ENCODE data around the gene TNFSF13.

TNFSF13 gene

GRCh38 chr17:7569571-7569970, 11.0 kb downstream of the TNFSF13 start:
- Histone ChIP-seq H3K23ac (ENCODE audit: low read depth, low read length, poor library complexity) (no peak overlapping the region), H4K8ac (ENCODE audit: low read depth, low read length) (no peak overlapping the region), H3K9me3 (replicated peaks in 1 of 2; ENCODE audit: control insufficient read depth in 2 of 2, insufficient read depth in 1 of 2, low read depth in 1 of 2, low read length in 2 of 2) (peaks cover 0 to 3% of the 10 kb centered on the region in 2 donors), H3K27me3 (ENCODE audit: control insufficient read depth in 3 of 3, insufficient read depth in 3 of 3, low read depth in 1 of 3, low read length in 3 of 3) (no peaks in the 10 kb centered on the region), H3K4me1 (ENCODE audit: control insufficient read depth in 2 of 2, insufficient read depth in 1 of 2, low read depth in 1 of 2, low read length in 2 of 2) (peaks cover 7 to 11% of the 10 kb centered on the region in 2 donors), H3K14ac (ENCODE audit: low read length) (no peak overlapping the region), H4K91ac (ENCODE audit: low read depth, low read length, poor library complexity) (no peak overlapping the region), H2BK15ac (ENCODE audit: low read length) (no peak overlapping the region), H3K18ac (ENCODE audit: low read length) (no peak overlapping the region), H2BK5ac (ENCODE audit: low read length) (no peak overlapping the region), H3K4me3 (ENCODE audit: low read length in 2 of 2) (no peak overlapping the region), H2AFZ (ENCODE audit: low read length) (no peak overlapping the region), H3K36me3 (replicated peaks in 1 of 2; ENCODE audit: control insufficient read depth in 2 of 2, insufficient read depth in 2 of 2, low read length in 2 of 2) (peaks cover 43 to 72% of the 10 kb centered on the region in 2 donors), H3K79me1 (ENCODE audit: low read depth, low read length) (peaks cover 9% of the 10 kb centered on the region), H2BK120ac (ENCODE audit: low read depth, low read length) (no peak overlapping the region), H3K4ac (ENCODE audit: low read length) (no peak overlapping the region), H2AK5ac (ENCODE audit: low read depth, low read length) (no peak overlapping the region), H3K27ac (replicated peaks; ENCODE audit: low read length) (no peak overlapping the region), H3K9ac (ENCODE audit: low read depth, low read length, poor library complexity) (no peak overlapping the region), H3K4me2 (ENCODE audit: insufficient read depth, low read length, poor library complexity, severe bottlenecking) (no peak overlapping the region), H2BK12ac (ENCODE audit: low read length) (no peak overlapping the region)
- WGBS, 2 donors (ENCODE audit: extremely low coverage in 2 of 2, insufficient read length in 2 of 2, insufficient replicate concordance in 1 of 2) = no CpG with 5 or more reads among the region's 5 CpGs
- no peak for DNase-seq (ENCODE audit: low spot score)

- H3K9ac ChIP-seq (ENCODE audit: low read depth, low read length, poor library complexity) = no peak overlapping the region
- H3K4me2 ChIP-seq (ENCODE audit: insufficient read depth, low read length, poor library complexity, severe bottlenecking) = no peak overlapping the region
- H2BK12ac ChIP-seq (ENCODE audit: low read length) = no peak overlapping the region
- H3K9me3 ChIP-seq (replicated peaks in 1 of 2; ENCODE audit: control insufficient read depth in 2 of 2, insufficient read depth in 1 of 2, low read depth in 1 of 2, low read length in 2 of 2) = peaks cover 0 to 3% of the 10 kb centered on the region in 2 donors
- no peak overlapping the region for H2BK15ac ChIP-seq (ENCODE audit: low read length)
- H3K4me3 ChIP-seq (ENCODE audit: low read length in 2 of 2) = no peak overlapping the region
- H3K27ac ChIP-seq (replicated peaks; ENCODE audit: low read length) = no peak overlapping the region
- no peak overlapping the region for H3K14ac ChIP-seq (ENCODE audit: low read length)
- H3K18ac ChIP-seq (ENCODE audit: low read length) = no peak overlapping the region
- peaks cover 13 to 14% of the 10 kb centered on the region in 2 donors for H3K4me1 ChIP-seq (ENCODE audit: control insufficient read depth in 2 of 2, insufficient read depth in 1 of 2, low read depth in 1 of 2, low read length in 2 of 2)
- no peak overlapping the region for H3K4ac ChIP-seq (ENCODE audit: low read length)
- no peak overlapping the region for H2AK5ac ChIP-seq (ENCODE audit: low read depth, low read length)
- H2AFZ ChIP-seq (ENCODE audit: low read length) = no peak overlapping the region
- no peak overlapping the region for H2BK5ac ChIP-seq (ENCODE audit: low read length)
- no peaks in the 10 kb centered on the region for H3K27me3 ChIP-seq (ENCODE audit: control insufficient read depth in 3 of 3, insufficient read depth in 3 of 3, low read depth in 1 of 3, low read length in 3 of 3)
- no peak overlapping the region for H3K23ac ChIP-seq (ENCODE audit: low read depth, low read length, poor library complexity)
- no peak overlapping the region for H2BK120ac ChIP-seq (ENCODE audit: low read depth, low read length)
- no peak overlapping the region for H4K8ac ChIP-seq (ENCODE audit: low read depth, low read length)
- no CpG with 5 or more reads among the region's 10 CpGs for WGBS, 2 donors (ENCODE audit: extremely low coverage in 2 of 2, insufficient read length in 2 of 2, insufficient replicate concordance in 1 of 2)
- H4K91ac ChIP-seq (ENCODE audit: low read depth, low read length, poor library complexity) = no peak overlapping the region
- H3K79me1 ChIP-seq (ENCODE audit: low read depth, low read length) = peaks cover 11% of the 10 kb centered on the region
- peaks cover 43 to 72% of the 10 kb centered on the region in 2 donors for H3K36me3 ChIP-seq (replicated peaks in 1 of 2; ENCODE audit: control insufficient read depth in 2 of 2, insufficient read depth in 2 of 2, low read length in 2 of 2)
- no peak for DNase-seq (ENCODE audit: low spot score)
Observed at GRCh38 chr17:7570351-7570750, 11.8 kb downstream of the TNFSF13 start.

- Histone ChIP-seq H4K91ac (ENCODE audit: low read depth, low read length, poor library complexity) (no peak overlapping the region), H3K79me1 (ENCODE audit: low read depth, low read length) (peaks cover 14% of the 10 kb centered on the region), H2AFZ (ENCODE audit: low read length) (peak overlapping the region; percentile 62), H4K8ac (ENCODE audit: low read depth, low read length) (no peak overlapping the region), H2BK12ac (ENCODE audit: low read length) (no peak overlapping the region), H3K27me3 (ENCODE audit: control insufficient read depth in 3 of 3, insufficient read depth in 3 of 3, low read depth in 1 of 3, low read length in 3 of 3) (no peaks in the 10 kb centered on the region), H3K4me3 (ENCODE audit: low read length in 2 of 2) (peak overlapping the region; percentile 66 to 75), H2BK120ac (ENCODE audit: low read depth, low read length) (no peak overlapping the region), H3K9me3 (replicated peaks in 1 of 2; ENCODE audit: control insufficient read depth in 2 of 2, insufficient read depth in 1 of 2, low read depth in 1 of 2, low read length in 2 of 2) (peaks cover 0 to 3% of the 10 kb centered on the region in 2 donors), H2BK15ac (ENCODE audit: low read length) (no peak overlapping the region), H3K4me1 (ENCODE audit: control insufficient read depth in 2 of 2, insufficient read depth in 1 of 2, low read depth in 1 of 2, low read length in 2 of 2) (peaks cover 14% of the 10 kb centered on the region in 2 donors), H3K9ac (ENCODE audit: low read depth, low read length, poor library complexity) (no peak overlapping the region), H2AK5ac (ENCODE audit: low read depth, low read length) (no peak overlapping the region), H3K27ac (replicated peaks; ENCODE audit: low read length) (peak overlapping the region; percentile 69), H3K18ac (ENCODE audit: low read length) (no peak overlapping the region), H3K4me2 (ENCODE audit: insufficient read depth, low read length, poor library complexity, severe bottlenecking) (peak overlapping the region; percentile 49), H3K14ac (ENCODE audit: low read length) (no peak overlapping the region), H3K4ac (ENCODE audit: low read length) (no peak overlapping the region), H2BK5ac (ENCODE audit: low read length) (no peak overlapping the region), H3K36me3 (replicated peaks in 1 of 2; ENCODE audit: control insufficient read depth in 2 of 2, insufficient read depth in 2 of 2, low read length in 2 of 2) (peaks cover 54 to 72% of the 10 kb centered on the region in 2 donors), H3K23ac (ENCODE audit: low read depth, low read length, poor library complexity) (peak overlapping the region; percentile 95)
- no peak for DNase-seq (ENCODE audit: low spot score)
- no CpG with 5 or more reads among the region's 11 CpGs for WGBS, 2 donors (ENCODE audit: extremely low coverage in 2 of 2, insufficient read length in 2 of 2, insufficient replicate concordance in 1 of 2)
Observed at GRCh38 chr17:7572338-7572587, 13.7 kb downstream of the TNFSF13 start.

GRCh38 chr17:7572588-7573323, 14.2 kb downstream of the TNFSF13 start:
- Histone ChIP-seq H2AFZ (ENCODE audit: low read length) (no peak overlapping the region), H4K8ac (ENCODE audit: low read depth, low read length) (no peak overlapping the region), H3K27ac (replicated peaks; ENCODE audit: low read length) (peak overlapping the region; percentile 73), H2BK120ac (ENCODE audit: low read depth, low read length) (peak overlapping the region; percentile 53), H3K18ac (ENCODE audit: low read length) (peak overlapping the region; percentile 98), H2BK5ac (ENCODE audit: low read length) (peak overlapping the region; percentile 70), H4K91ac (ENCODE audit: low read depth, low read length, poor library complexity) (peak overlapping the region; percentile 94), H3K4me3 (ENCODE audit: low read length in 2 of 2) (peak overlapping the region; percentile 98 to 100), H3K9me3 (replicated peaks in 1 of 2; ENCODE audit: control insufficient read depth in 2 of 2, insufficient read depth in 1 of 2, low read depth in 1 of 2, low read length in 2 of 2) (peaks cover 0 to 3% of the 10 kb centered on the region in 2 donors), H3K9ac (ENCODE audit: low read depth, low read length, poor library complexity) (peak overlapping the region; percentile 100), H2AK5ac (ENCODE audit: low read depth, low read length) (peak overlapping the region; percentile 99), H3K23ac (ENCODE audit: low read depth, low read length, poor library complexity) (peak overlapping the region; percentile 95), H2BK12ac (ENCODE audit: low read length) (peak overlapping the region; percentile 18), H3K79me1 (ENCODE audit: low read depth, low read length) (peaks cover 14% of the 10 kb centered on the region), H3K36me3 (replicated peaks in 1 of 2; ENCODE audit: control insufficient read depth in 2 of 2, insufficient read depth in 2 of 2, low read length in 2 of 2) (peaks cover 57 to 72% of the 10 kb centered on the region in 2 donors), H3K27me3 (ENCODE audit: control insufficient read depth in 3 of 3, insufficient read depth in 3 of 3, low read depth in 1 of 3, low read length in 3 of 3) (no peaks in the 10 kb centered on the region), H3K4me1 (ENCODE audit: control insufficient read depth in 2 of 2, insufficient read depth in 1 of 2, low read depth in 1 of 2, low read length in 2 of 2) (peaks cover 14% of the 10 kb centered on the region in 2 donors), H3K4ac (ENCODE audit: low read length) (peak overlapping the region; percentile 90), H3K4me2 (ENCODE audit: insufficient read depth, low read length, poor library complexity, severe bottlenecking) (peak overlapping the region; percentile 40), H3K14ac (ENCODE audit: low read length) (peak overlapping the region; percentile 91), H2BK15ac (ENCODE audit: low read length) (peak overlapping the region; percentile 70)
- peak; percentile 99 for DNase-seq (ENCODE audit: low spot score)
- no CpG with 5 or more reads among the region's 73 CpGs for WGBS, 2 donors (ENCODE audit: extremely low coverage in 2 of 2, insufficient read length in 2 of 2, insufficient replicate concordance in 1 of 2)
